OCI-LY3 (cell line): ENCODE results near the gene SLC2A13.

Experiments used
- EZH2phosphoT487 ChIP-seq: fragments of 200-600 bp; shearing (Covaris generic); IDR thresholded peaks from 2 replicates; pipeline ENCODE4 v1.6.1; 2018; ENCODE audit warnings: antibody characterized with exemption, mixed run types, low read depth
- TF ChIP-seq, protein P1 (sequence below): fragments of 200-600, 300-600 bp; sonication (generic); IDR thresholded peaks from 2 replicates; pipeline ENCODE4 v1.5.1; 2014; ENCODE audit warnings: antibody characterized with exemption, low read length, low read depth

DNA sequence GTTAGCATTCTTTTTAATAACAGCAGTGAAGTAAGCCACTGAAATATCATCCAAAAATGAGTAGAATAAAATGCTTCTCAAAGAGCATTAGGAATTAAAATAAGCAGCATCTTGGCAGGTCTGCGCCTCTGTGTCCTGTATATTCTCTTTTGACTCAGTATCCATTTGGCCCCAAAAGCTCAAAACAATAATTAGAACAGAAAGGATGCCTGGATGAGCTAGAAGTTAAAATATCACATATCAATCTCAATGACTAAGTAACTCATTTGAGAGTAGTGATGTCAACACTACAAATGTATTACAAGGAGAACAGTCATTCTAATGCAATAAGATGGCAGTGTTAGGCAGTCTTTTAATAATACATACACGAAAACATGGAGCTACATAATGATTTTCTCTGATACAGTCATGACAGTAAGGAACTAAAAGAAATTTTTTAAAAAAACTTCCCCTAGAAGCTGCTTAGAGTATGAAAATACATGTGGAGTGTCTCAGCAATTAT lies 325.4 kb downstream of the SLC2A13 start:
- TF ChIP-seq, protein P1, sequence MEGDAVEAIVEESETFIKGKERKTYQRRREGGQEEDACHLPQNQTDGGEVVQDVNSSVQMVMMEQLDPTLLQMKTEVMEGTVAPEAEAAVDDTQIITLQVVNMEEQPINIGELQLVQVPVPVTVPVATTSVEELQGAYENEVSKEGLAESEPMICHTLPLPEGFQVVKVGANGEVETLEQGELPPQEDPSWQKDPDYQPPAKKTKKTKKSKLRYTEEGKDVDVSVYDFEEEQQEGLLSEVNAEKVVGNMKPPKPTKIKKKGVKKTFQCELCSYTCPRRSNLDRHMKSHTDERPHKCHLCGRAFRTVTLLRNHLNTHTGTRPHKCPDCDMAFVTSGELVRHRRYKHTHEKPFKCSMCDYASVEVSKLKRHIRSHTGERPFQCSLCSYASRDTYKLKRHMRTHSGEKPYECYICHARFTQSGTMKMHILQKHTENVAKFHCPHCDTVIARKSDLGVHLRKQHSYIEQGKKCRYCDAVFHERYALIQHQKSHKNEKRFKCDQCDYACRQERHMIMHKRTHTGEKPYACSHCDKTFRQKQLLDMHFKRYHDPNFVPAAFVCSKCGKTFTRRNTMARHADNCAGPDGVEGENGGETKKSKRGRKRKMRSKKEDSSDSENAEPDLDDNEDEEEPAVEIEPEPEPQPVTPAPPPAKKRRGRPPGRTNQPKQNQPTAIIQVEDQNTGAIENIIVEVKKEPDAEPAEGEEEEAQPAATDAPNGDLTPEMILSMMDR: no peak
- no peak for TF ChIP-seq EZH2phosphoT487
